ENCODE data around the gene HOXD13. TPM values are rescaled to one million over a fixed set of nuclear protein-coding genes. Genes with fewer than 3 reads are reported as not detected.

HOXD13 gene
- total and polyA plus RNA-seq, 11 donors: not detected

GRCh38 chr2:176071330-176072291 is 20.9 kb upstream of the HOXD13 start:
- no peaks in the 10 kb centered on the region for H3K9me3 ChIP-seq
- no peak overlapping the region for H3K27ac ChIP-seq
- H3K4me3 ChIP-seq: no peak overlapping the region
- WGBS, 4 donors: 14 to 20% (median 17%) methylated on average over 24 to 58 of the region's 58 CpGs
- no peaks in the 10 kb centered on the region for H3K36me3 ChIP-seq
- TF ChIP-seq POLR2A (IDR thresholded peaks at IDR 0.05): no peak
- TF ChIP-seq CTCF (IDR thresholded peaks at IDR 0.05): no peak
- no peak for DNase-seq
- peaks cover 0 to 35% (median 7%) of the 10 kb centered on the region in 12 donors for H3K4me1 ChIP-seq
- no peak for ATAC-seq
- intact Hi-C loops (cut with DNase I): loop anchor here in 1 of 10 donors (10.0 kb wide), 1 partner anchor 67 kb away; the partner anchor contains the start of gene LNPK
- H3K27me3 ChIP-seq: peaks cover 80 to 100% (median 99%) of the 10 kb centered on the region in 9 donors

GRCh38 chr2:176072292-176072669 is 20.2 kb upstream of the HOXD13 start:
- no peak overlapping the region for H3K4me3 ChIP-seq
- DNase-seq (no peak), ATAC-seq (no peak)
- peaks cover 81 to 100% (median 99%) of the 10 kb centered on the region in 9 donors for H3K27me3 ChIP-seq
- peaks cover 0 to 28% (median 5%) of the 10 kb centered on the region in 12 donors for H3K4me1 ChIP-seq
- no peaks in the 10 kb centered on the region for H3K9me3 ChIP-seq
- no peak for TF ChIP-seq CTCF (IDR thresholded peaks at IDR 0.05)
- no peak for TF ChIP-seq POLR2A (IDR thresholded peaks at IDR 0.05)
- H3K27ac ChIP-seq: no peak overlapping the region
- intact Hi-C loops (cut with DNase I): loop anchor here in 1 of 10 donors (10.0 kb wide), 1 partner anchor 67 kb away; the partner anchor contains the start of gene LNPK
- H3K36me3 ChIP-seq: no peaks in the 10 kb centered on the region
- 37 to 52% (median 44%) methylated on average over 5 of the region's 5 CpGs for WGBS, 4 donors

GRCh38 chr2:176072951-176073904 is 19.3 kb upstream of the HOXD13 start:
- no peak for ATAC-seq
- Histone ChIP-seq H3K27ac (no peak overlapping the region), H3K4me3 (no peak overlapping the region), H3K4me1 (peaks cover 0 to 20% (median under 1%) of the 10 kb centered on the region in 12 donors), H3K36me3 (no peaks in the 10 kb centered on the region), H3K9me3 (no peaks in the 10 kb centered on the region), H3K27me3 (peaks cover 77 to 100% (median 99%) of the 10 kb centered on the region in 9 donors)
- DNase-seq: no peak
- TF ChIP-seq CTCF (IDR thresholded peaks at IDR 0.05) (no peak), POLR2A (IDR thresholded peaks at IDR 0.05) (no peak)
- intact Hi-C loops (cut with DNase I): loop anchor here in 1 of 10 donors (10.0 kb wide), 1 partner anchor 68 kb away; the partner anchor contains the start of gene LNPK
- 10 to 12% (median 11%) methylated on average over 15 to 29 of the region's 29 CpGs for WGBS, 4 donors
